Spleen (tissue), 7 donors: ENCODE data around the gene EED.

Experiments
- CTCF ChIP-seq, 11 experiments: fragments of 200-600 bp in 7 of 11; fragments of 450-650 bp in 4 of 11; sonication (generic) in 4 of 11; IDR thresholded peaks in 8 of 11; conservative IDR thresholded peaks in 3 of 11; 1 replicate in 7 of 11; 2 replicates in 4 of 11; pipeline versions ENCODE4 v1.4.0 to v1.8.0; 2016 to 2021; ENCODE audit warnings: antibody characterized with exemption in 11 of 11, inconsistent platforms in 4 of 11, mild to moderate bottlenecking in 1 of 11
- POLR2A ChIP-seq, 3 donors: fragments of 450-650 bp; IDR thresholded peaks; one replicate each; pipeline ENCODE4 v1.5.1; 2017; ENCODE audit warnings: antibody characterized with exemption in 3 of 3, mild to moderate bottlenecking in 1 of 3
- POLR2AphosphoS5 ChIP-seq, 3 donors: sonication (generic); formaldehyde crosslinking; IDR thresholded peaks; one replicate each; pipeline ENCODE4 v1.5.1; 2017; ENCODE audit warnings: antibody characterized with exemption in 3 of 3
- donor health status: DM: no; HTN: no; CAD: no; lungs with moderate emphysema.
- donor health status: DM: no; HTN: no; CAD: no.
- donor health status: DM: no; HTN: no; CAD: no.

GRCh38 chr11:86279747-86280146 lies 35.2 kb downstream of the EED start:
- TF ChIP-seq CTCF (IDR thresholded peaks at IDR 0.05 in 8 of 11, conservative IDR thresholded peaks at IDR 0.05 in 3 of 11) (no peak), POLR2AphosphoS5 (IDR thresholded peaks at IDR 0.05) (no peak), POLR2A (IDR thresholded peaks at IDR 0.05) (no peak)
